PC-3 (cell line): ENCODE measurements around the gene ARHGEF7.

Experiments
- EZH2phosphoT487 ChIP-seq: fragments of 300-600 bp; sonication (generic); IDR thresholded peaks from 2 replicates; pipeline ENCODE4 v1.6.1; 2018; ENCODE audit warnings: mild to moderate bottlenecking, antibody characterized with exemption, low read length, borderline replicate concordance
- TF ChIP-seq, protein P1 (sequence below): fragments of 300-600 bp; sonication (generic); conservative IDR thresholded peaks from 2 replicates; pipeline ENCODE4 v1.5.1; 2017; ENCODE audit warnings: antibody characterized with exemption, low read depth, mild to moderate bottlenecking, low read length

DNA sequence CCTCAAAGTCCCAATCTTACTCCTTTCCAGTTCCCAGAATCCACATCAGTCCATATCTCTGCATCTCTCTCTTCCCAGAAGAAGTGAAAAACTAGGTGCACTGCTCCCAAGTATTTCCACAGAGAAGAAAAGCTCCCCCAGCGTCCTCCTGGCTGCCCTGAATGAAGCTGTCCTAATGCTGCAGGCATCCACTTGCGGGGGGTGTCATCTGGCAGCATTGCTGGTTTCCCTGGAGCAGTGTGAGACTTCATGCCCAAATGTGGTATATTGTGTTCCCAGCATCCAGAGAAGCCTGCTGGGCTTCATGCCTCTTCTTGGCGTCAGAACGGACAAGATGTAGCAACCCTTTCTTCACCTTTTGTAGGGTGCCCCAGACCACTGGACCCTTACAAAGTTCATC, 32.9 kb upstream of the ARHGEF7 start:
- no peak for TF ChIP-seq EZH2phosphoT487
- TF ChIP-seq, protein P1, sequence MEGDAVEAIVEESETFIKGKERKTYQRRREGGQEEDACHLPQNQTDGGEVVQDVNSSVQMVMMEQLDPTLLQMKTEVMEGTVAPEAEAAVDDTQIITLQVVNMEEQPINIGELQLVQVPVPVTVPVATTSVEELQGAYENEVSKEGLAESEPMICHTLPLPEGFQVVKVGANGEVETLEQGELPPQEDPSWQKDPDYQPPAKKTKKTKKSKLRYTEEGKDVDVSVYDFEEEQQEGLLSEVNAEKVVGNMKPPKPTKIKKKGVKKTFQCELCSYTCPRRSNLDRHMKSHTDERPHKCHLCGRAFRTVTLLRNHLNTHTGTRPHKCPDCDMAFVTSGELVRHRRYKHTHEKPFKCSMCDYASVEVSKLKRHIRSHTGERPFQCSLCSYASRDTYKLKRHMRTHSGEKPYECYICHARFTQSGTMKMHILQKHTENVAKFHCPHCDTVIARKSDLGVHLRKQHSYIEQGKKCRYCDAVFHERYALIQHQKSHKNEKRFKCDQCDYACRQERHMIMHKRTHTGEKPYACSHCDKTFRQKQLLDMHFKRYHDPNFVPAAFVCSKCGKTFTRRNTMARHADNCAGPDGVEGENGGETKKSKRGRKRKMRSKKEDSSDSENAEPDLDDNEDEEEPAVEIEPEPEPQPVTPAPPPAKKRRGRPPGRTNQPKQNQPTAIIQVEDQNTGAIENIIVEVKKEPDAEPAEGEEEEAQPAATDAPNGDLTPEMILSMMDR: no peak
